Right lobe of liver (tissue), 4 donors: ENCODE results near the gene PACRG.

Source experiments
- CTCF ChIP-seq, 4 donors: fragments of 200-600 bp in 3 of 4; fragments of 450-650 bp in 1 of 4; IDR thresholded peaks; one replicate each; pipeline versions ENCODE4 v1.5.1 to v1.8.0; 2016 to 2022; ENCODE audit warnings: antibody characterized with exemption in 4 of 4, mild to moderate bottlenecking in 2 of 4
- POLR2A ChIP-seq: fragments of 450-650 bp; IDR thresholded peaks from one replicate; pipeline ENCODE4 v1.6.1; 2017; ENCODE audit warnings: antibody characterized with exemption, mild to moderate bottlenecking
- donor health status: DM: no; HTN: no; CAD: no.
- donor health status: DM: no; HTN: no; CAD: no.
- donor health status: DM: no; HTN: yes; CAD: no.

- TF ChIP-seq CTCF (IDR thresholded peaks at IDR 0.05) (no peak), POLR2A (no peak)
Observed at GRCh38 chr6:163218361-163218894, 490.7 kb downstream of the PACRG start.
